T-helper 1 cell (primary cell): ENCODE data around the gene PDGFD.

ENCODE experiments used
- DNase-seq, 5 donors: peaks; one replicate each; pipeline ENCODE4 v3.0.0-alpha.2; 2012 to 2020

The PDGFD gene

DNA sequence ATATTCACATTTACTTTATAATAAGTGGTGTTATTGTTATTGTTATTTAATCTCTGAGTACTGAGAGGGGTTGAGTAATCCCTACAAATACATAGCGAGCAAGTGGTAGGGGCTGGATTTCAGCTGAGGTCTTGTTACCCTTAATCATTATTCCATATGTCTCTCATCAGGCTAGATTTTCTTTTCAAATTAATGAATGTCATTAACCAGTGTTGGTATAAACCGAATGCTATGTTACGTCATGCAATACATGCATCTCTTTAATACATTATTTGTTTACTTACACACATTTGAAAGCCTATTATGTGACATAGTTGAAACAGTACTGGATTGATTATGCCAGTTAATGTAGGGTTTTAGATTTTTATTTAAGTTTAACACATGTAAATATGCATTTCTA is 18.9 kb downstream of the PDGFD start:
- no peak for DNase-seq

DNA sequence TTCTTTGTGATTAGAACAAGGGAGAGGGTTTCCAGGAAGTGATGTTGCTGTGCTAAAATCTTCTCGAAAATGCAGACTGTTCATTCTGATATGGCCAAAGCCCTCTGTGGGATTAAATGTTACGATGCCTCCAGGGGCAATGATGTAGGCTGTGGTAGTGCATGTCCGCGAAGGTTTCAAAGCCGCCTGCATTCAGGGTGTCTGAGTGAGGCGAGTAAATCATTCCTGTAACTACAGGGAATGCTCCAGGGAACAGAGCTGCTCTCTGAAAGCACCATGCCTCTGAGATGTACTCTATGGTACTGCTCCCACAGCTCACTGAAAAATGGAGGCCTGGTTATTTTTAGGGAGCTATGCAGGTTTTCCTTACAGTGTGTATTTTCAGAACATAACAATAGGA is 21.2 kb downstream of the PDGFD start:
- DNase-seq, result no peak

DNA sequence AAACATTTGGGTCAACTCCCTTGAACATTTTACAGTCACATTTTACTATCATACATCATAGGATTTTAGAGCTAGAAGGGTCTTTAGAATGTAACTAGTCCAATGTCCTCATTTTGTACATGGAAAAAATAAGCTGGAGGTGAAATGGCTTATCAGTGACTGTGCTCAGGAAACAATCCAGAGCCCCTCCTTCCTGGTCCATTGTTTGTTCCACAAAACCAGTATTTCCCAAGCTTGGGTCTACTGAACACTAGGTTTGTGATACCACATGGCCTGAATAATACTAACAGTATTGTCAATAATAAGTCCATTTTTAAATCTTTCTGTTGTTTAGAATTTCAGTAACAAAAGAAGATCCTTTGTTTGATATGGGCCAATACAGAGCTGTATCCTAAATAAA is 27.1 kb downstream of the PDGFD start:
- DNase-seq, result no peak

DNA sequence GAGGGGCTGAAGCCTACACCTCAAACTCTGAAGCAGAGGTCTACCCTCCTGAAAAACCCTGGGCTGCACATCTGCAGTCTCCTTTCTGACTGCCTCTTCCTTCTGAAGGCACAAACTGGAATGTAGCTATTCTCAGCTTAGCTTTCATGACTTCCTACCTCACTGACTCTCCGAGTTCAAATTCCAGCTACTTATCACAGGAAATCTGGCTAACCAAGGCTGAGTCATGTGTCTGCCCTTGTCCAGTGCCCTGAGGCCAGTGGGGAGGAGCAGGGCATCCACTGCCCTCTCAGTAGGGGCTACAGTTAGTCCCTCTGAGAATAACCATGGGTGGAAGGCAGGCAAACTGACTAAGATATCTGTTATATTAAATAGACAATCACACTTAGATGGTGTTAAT is 29.2 kb downstream of the PDGFD start:
- DNase-seq, result no peak

DNA sequence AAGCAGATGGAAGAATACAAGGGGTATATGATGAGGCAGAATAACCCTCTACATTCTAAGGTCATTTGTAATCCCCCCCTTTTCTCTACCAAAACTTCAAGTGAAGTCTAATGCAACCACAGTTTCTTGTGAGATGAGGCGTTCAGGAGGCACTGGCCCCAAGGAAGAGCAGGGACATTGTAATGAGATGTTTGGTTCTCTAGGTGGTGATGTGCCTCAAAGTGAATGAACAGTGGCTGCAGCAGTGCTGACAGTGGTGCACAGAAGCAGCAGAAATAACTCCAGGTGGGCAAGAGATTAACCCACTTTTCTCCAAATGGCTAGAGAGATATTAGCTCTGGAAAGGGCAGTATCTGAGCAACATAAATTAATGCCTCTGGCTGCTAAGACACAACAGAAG is 33.8 kb downstream of the PDGFD start:
- DNase-seq, result no peak

DNA sequence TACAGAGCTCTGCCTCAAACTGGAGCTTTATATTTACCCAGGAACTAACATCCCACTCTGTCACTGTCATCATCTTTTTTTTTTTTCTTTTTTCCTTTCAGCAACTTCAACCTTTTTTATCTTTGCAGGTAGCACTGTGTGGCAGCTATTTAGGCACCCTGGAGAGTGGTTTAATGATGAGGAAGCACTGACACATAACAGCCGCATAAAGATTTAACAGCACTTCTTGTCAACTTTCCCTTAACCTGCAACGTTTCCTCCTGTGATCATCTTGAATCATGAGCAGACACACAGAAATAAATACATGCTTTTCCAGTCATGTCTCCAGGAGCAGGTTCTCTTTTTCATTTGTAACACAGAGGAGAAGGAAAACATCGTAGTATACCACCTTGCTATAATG is 34.8 kb downstream of the PDGFD start:
- no peak for DNase-seq

DNA sequence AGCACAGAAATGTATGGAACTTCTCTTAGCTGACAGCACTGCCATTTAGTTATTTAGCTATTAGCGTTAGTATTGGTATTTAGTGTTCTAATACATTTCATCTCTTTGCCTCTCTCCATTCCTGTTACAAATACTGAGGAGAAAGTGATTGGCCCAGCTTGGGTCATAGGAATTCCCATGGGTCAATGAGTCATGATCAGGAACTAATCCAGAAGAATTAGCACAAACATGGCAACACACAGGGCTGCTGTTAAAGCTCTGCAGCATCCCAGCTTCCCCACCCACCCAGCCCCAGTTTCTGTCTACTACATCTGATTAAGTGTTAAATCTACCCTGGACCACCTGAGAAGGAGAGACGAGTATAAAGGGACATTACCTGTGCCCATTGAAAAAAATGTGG is 36.1 kb downstream of the PDGFD start:
- DNase-seq, result no peak

DNA sequence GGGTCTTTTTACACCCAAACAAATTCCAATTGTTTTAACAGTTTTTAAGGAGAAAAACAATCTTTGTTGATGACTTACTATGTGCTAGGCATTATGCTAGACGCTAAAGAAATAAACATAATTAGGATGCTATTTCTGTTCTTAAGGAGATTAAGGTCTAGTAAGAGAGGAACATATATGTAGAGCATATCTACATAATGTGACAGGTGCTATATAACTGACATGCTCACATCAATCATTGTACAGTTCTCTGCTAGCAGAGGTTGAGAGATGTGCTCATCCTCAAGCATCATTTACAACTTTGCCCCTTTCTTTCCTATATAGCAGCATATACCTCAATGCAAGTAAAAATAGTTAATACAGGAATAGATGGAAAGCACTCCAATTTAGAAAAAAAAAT is 37.5 kb downstream of the PDGFD start:
- DNase-seq, result no peak

DNA sequence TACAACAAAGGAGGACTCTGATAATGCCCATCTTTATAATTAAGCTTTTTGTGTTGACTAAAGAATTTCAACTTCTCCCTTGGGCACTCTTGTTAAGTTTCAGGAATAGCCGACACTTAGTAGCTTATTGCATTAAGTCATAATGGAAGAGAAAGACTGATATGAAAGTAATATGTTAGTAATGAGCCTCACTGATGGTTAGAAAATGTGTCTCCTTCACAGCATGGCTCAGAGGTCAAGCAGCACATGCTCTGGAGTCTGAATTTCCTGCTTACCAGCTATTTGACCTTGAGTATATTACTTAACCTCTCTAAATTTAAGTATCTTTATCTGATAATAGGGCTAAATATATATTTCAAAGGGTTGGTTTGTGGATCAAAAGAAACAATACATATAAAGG is 39.0 kb downstream of the PDGFD start:
- DNase-seq, result no peak

DNA sequence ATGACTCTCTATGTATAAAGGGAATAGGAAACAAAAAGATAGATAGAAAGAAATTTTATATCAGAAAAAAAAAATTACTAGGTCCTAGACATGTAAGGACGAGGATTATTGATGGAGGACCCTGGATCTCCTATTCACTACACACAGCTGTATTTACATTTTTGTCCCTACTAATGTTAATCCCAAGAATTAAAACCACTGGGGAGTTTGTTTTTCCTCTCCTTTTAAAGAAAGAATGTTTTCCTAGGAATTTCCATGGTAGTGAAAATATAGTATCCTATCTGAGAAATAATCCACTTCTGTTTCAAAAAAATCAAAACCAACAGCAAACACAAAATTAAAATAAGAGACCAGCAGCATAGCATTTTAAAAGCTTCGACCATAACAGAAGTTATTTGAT is 41.1 kb downstream of the PDGFD start:
- no peak for DNase-seq

DNA sequence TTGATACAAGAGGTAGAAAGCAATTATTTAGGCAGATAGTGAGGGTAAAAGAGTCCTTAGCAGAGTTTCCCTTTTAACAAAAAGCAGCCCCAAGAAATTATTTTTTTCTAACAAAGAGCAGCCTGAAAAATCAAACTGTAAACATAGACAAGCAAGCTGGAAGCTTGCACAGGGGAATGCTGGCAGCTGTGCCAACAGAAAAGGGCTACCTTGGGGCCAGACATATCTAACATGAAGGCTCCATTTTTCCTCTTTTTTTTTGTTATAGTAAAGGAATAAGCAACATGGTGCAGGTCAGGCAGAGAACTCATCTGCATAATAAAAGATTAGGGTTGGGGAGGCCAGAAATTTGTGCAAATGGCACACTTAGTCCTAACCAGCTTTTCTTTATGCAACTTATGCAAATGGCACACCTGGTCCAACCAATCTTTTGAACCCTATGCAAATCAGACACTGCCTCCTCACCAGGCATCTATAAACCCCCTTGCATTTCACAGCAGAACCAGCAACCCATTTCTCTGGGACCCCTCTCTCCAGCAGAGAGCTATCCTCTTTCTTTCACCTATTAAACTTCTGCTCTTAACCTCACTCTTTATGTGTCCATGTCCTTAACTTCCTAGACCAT is 41.8 kb downstream of the PDGFD start:
- DNase-seq, result no peak

DNA sequence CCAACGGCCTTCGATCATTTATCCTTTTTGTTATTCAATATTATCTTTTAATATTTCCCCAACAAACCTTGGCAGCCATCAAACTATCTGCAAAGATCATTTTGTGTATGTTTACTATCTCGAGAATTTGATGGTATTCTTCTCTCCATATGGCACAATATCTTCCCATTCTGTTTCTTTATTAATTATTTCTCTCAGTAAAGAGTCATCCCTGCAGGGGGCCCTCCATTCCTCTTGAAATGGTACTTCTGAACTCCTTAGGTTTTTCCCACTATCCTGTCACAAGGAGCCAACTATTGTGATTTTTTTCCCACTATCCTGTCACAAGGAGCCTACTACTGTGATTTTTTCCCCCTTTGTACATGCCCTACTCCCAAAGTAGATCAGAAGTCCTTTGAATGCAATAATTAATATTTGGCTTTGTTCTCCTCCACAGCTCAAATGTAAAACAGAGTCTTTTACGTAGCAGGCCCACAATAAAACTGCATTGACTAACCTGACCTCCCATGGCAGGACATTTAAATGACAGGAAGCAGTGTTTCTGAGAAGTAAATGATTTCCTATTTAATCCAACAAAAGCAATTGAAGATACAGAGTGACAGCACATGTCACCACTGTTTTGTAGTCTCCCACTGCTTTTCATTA is 43.3 kb downstream of the PDGFD start:
- no peak for DNase-seq

DNA sequence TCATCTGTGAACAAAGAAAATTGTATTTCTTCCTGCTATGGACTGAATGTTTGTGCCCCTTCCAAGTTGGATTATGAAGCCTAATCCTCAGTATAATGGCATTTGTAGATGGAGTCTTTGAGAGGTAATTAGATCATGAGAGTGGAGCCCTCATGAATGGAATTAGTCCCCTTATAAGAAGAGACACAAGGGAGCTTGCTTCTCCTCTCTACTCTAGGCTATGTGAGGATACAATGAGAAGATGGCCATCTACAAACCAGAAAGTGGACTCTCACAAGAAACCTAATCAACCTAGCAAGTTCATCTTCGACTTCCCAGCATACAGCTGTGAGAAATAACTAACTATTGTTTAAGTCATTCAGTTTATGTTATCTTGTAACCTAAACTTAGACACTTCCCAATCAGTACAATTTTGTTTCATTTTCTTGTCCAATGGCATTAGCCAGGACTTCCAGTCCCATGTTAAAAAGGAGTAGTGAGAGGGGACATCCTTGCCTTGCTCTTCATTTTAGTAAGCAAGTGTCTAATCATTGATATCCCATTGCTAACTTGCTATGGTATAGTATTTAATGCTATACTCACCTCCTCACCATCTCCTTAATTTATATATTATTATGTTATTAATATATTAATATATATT is 45.7 kb downstream of the PDGFD start:
- DNase-seq, result no peak

DNA sequence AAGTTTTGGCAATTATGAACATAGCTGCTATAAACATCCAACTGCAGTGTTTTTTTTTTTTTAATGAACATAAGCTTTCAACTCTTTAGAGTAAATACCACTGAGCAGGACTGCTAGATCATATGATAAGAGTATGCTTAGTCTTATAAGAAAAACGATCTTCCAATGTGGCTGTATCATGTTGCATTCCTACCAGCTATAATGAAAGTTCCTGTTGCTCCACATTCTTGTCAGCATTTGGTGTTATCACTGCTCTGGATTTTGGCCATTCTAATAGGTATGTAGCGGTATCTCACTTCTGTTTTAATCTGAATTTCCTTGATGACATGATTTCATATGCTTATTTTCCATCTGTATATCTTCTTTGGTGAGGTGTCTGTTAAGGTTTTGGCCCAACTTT is 50.4 kb downstream of the PDGFD start:
- DNase-seq, result no peak

DNA sequence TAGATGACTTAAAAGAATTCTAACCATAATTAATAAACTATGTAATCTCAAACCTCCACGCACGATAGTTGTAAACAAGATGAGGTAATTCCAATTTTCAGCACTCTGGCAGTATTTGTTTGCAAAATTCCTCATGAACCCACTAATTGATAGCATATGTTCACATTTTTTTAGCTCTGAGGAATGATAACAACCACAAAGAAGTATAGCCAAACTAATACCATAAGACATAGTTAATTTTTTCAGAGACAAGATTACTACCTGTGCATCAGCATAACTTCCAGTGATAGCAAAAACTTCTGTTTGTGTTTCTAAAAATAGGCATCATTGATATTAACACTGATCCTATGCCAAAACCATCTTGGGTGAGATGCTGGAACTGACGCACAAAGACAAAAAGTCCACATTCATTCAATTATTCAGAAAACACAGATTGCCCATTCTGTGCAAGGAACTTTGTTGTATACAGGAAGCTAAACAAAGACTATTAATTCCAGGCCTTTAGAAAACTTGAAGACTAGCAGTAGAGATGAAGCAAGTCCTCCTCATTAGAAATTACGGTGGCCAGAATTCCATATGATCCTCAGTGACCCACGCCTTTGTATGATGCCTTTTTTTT is 57.7 kb downstream of the PDGFD start:
- no peak for DNase-seq

DNA sequence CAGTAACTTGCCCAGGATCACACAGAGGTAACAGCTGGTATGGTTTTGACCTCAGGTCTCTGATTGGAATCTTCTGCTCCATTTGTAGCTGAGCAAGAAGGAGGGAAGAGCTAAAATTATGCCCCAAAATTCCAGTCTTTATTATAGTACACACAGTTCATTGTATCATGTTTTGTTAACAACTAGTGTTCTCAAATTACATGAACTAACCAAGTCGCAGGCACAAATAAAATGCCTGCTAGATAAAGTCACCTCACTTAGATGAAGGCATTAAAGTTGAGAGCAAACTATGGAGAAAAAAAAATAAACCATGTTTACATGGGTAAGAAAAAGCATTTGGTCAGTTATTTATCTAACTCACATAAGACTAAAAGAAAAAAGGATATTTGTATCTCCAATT is 58.8 kb downstream of the PDGFD start:
- DNase-seq, result no peak

DNA sequence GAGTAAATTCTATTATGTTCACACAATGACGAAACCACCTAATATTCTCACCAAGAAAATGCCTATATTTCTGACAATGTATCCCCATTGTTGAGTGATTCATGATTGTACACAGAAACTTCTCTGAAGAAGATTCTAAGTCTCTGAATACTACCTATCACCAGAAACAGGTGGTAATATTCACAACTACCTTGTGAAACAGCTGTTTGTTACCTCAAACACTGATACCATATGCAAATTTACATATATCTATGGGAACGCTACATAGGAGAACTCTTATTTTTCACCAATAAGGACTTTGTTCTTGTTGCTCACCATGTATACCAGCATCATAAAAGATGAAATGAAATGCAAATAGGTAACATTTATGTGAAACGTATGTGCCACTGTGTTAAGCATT is 59.3 kb downstream of the PDGFD start:
- no peak for DNase-seq

DNA sequence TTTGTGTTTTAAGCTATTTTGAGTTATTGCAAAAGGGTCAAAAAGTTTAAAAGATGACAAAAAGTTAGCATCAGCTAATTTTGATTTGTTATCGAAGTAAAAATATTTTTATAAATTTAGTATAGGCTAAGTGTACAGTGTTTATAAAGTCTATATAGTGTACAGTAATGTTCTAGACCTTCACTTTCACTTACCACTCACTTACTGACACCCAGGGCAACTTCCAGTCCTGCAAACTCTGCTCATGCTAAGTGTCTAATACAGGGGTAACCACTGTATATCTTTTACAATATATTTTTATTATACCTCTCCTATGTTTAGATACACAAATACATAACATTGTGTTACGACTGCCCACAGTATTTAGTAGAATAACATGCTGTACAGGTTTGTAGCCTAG is 59.7 kb downstream of the PDGFD start:
- DNase-seq, result no peak

DNA sequence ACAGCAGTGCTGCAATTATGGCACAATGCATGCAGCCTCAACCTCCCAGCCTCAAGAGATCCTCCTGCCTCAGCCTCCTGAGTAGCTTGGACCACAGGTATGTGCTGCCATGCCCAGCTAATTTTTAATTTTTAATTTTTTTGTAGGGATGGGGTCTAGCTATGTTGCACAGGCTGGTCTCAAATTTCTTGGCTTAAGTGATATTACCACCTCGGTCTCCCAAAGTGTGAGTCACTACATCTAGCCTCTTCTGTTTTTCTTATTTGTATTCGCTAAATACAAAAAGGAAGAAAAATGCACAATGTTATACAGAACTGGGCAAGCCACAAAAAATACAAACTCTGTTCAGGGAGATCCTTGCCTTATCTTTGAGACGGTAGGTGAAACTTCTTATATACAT is 65.4 kb downstream of the PDGFD start:
- no peak for DNase-seq

DNA sequence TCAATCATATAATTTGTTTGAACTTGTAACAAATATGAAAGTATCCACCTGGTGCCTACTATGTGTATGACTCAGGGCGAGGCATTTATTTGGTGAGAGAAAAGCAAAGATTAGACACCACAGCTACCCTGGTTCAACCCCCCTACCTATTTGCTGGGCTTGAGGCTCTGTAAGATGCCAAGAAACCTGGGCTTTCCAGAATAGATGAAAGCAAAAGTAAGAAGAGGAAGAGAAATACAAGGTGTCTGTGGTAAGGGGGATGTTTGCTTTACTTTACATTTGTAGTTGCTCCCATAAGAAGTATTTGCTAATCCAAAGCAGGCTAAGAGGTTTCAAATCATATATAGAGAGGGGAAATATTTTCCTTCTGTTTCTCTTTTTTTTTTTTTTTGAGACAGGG is 65.8 kb downstream of the PDGFD start:
- DNase-seq, result no peak

DNA sequence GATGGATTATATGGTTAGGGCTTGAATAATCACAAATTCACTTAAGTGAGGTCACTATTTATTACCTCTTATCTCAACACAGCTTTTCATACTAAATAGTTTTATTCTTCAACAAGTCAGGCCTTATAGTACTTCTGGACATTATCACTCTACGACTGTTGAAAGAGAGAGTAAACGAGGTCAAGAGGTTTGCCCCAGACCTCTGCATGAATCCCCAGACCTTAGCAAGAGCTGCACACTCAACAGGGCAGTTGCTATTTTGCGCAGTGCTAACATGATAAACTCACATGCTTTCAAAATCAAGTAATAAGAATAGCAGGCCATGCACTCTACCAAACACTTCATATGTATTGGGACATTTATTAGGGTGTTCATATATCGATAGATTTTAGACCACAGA is 67.0 kb downstream of the PDGFD start:
- no peak for DNase-seq

DNA sequence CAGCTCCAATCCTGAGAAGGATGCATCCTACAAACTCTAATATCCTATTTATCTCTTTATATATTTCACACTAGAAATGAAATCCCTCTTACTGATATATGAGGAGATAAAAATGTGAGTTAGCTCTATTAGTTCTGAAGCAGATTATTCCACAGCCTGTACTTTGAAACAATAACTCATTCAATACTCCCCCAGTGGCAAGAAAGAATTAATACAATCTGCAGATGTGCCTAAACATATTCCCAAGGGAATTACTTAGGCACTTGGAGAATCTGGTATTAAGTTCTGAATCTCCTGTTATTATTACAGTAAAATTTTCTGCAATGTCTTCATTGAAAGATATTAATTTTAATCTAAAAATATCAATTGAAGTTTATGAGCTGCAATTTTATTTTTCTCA is 68.2 kb downstream of the PDGFD start:
- DNase-seq, result no peak

DNA sequence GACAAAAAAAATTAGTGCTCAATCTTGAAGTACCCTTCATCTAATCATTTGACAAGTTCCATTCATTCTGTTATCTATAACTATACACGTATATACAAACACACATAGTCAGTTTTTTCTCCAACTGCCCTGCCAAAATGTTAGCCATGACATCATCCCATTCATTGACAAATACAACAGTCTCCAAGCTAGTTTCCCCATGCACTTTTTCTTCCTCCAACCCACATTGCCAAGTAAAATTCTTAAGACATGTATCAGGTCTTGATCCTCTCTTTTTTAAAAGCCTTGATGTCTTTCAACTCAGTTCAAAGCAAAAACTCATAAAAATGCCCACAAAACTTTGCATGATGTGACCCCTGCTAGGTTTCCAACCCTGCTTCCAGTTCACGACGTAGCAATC is 69.4 kb downstream of the PDGFD start:
- DNase-seq, result no peak
